ENCODE results near the gene TSPAN14. TPM values are rescaled to one million over a fixed set of nuclear protein-coding genes. Genes with fewer than 3 reads are reported as not detected.

The TSPAN14 gene
- total RNA-seq, 1 donor from 2014 or later, result 21.1 TPM

- FAIRE-seq (no peak), DNase-seq (ENCODE audit: low read depth) (no peak)
- Histone ChIP-seq H3K27me3 (ENCODE audit: control insufficient read depth, insufficient read depth, low read length) (no peaks in the 10 kb centered on the region), H3K36me3 (ENCODE audit: control insufficient read depth, insufficient read depth, low read length) (peaks cover 10% of the 10 kb centered on the region), H3K4me3 (ENCODE audit: low read depth, low read length) (no peak overlapping the region)
- no peak for TF ChIP-seq CTCF (IDR thresholded peaks at IDR 0.05; ENCODE audit: insufficient read depth, low read length, severe bottlenecking)
These were observed 33.3 kb downstream of the TSPAN14 start for GRCh38 chr10:80487421-80487785.

GRCh38 chr10:80487791-80488538 is 33.9 kb downstream of the TSPAN14 start:
- no peak for DNase-seq (ENCODE audit: low read depth)
- no peaks in the 10 kb centered on the region for H3K27me3 ChIP-seq (ENCODE audit: control insufficient read depth, insufficient read depth, low read length)
- no peak overlapping the region for H3K4me3 ChIP-seq (ENCODE audit: low read depth, low read length)
- no peak for TF ChIP-seq CTCF (IDR thresholded peaks at IDR 0.05; ENCODE audit: insufficient read depth, low read length, severe bottlenecking)
- FAIRE-seq, result no peak
- H3K36me3 ChIP-seq (ENCODE audit: control insufficient read depth, insufficient read depth, low read length), result peaks cover 10% of the 10 kb centered on the region

GRCh38 chr10:80488539-80489066 is 34.5 kb downstream of the TSPAN14 start:
- FAIRE-seq (no peak), DNase-seq (ENCODE audit: low read depth) (peak; percentile 76)
- Histone ChIP-seq H3K4me3 (ENCODE audit: low read depth, low read length) (no peak overlapping the region), H3K27me3 (ENCODE audit: control insufficient read depth, insufficient read depth, low read length) (no peaks in the 10 kb centered on the region), H3K36me3 (ENCODE audit: control insufficient read depth, insufficient read depth, low read length) (peaks cover 9% of the 10 kb centered on the region)
- TF ChIP-seq CTCF (IDR thresholded peaks at IDR 0.05; ENCODE audit: insufficient read depth, low read length, severe bottlenecking), result no peak

GRCh38 chr10:80489371-80490112 is 35.4 kb downstream of the TSPAN14 start:
- no peak for DNase-seq (ENCODE audit: low read depth)
- Histone ChIP-seq H3K36me3 (ENCODE audit: control insufficient read depth, insufficient read depth, low read length) (peaks cover 10% of the 10 kb centered on the region), H3K4me3 (ENCODE audit: low read depth, low read length) (no peak overlapping the region), H3K27me3 (ENCODE audit: control insufficient read depth, insufficient read depth, low read length) (no peaks in the 10 kb centered on the region)
- FAIRE-seq, result no peak
- no peak for TF ChIP-seq CTCF (IDR thresholded peaks at IDR 0.05; ENCODE audit: insufficient read depth, low read length, severe bottlenecking)

GRCh38 chr10:80491251-80492102 is 37.4 kb downstream of the TSPAN14 start:
- Histone ChIP-seq H3K4me3 (ENCODE audit: low read depth, low read length) (no peak overlapping the region), H3K36me3 (ENCODE audit: control insufficient read depth, insufficient read depth, low read length) (peaks cover 10% of the 10 kb centered on the region), H3K27me3 (ENCODE audit: control insufficient read depth, insufficient read depth, low read length) (no peaks in the 10 kb centered on the region)
- FAIRE-seq (no peak), DNase-seq (ENCODE audit: low read depth) (no peak)
- no peak for TF ChIP-seq CTCF (IDR thresholded peaks at IDR 0.05; ENCODE audit: insufficient read depth, low read length, severe bottlenecking)

All from bronchial epithelial cell (primary cell).